GM18498 (cell line): ENCODE results near the gene STAT3.
"Not testable (repeated sequence)": the region's sequence is repeated elsewhere in the genome, so short reads cannot be mapped to it uniquely, and the experiment has no call there.

ENCODE experiments used
- ATAC-seq: cut with Tn5 transposase; IDR thresholded peaks from one replicate; pipeline ENCODE4 v1.9.1; 2021; ENCODE audit warnings: mild to moderate bottlenecking, moderate library complexity; ENCODE audit not compliant: unreplicated experiment

Gene STAT3

DNA sequence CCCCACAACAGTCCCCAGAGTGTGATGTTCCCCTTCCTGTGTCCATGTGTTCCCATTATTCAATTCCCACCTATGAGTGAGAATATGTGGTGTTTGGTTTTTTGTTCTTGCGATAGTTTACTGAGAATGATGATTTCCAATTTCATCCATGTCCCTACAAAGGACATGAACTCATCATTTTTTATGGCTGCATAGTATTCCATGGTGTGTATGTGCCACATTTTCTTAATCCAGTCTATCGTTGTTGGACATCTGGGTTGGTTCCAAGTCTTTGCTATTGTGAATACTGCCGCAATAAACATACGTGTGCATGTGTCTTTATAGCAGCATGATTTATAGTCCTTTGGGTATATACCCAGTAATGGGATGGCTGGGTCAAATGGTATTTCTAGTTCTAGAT lies 123.9 kb downstream of the STAT3 start:
- not testable (repeated sequence) for ATAC-seq
